Hepatocyte (in vitro differentiated cells): ENCODE measurements around the gene EXOSC9.

Experiments used
- EZH2 ChIP-seq: fragments of 200-600 bp; sonication (generic); IDR thresholded peaks from 2 replicates; pipeline ENCODE4 v1.6.1; 2016; ENCODE audit warnings: antibody characterized with exemption, mild to moderate bottlenecking, borderline replicate concordance
- EZH2phosphoT487 ChIP-seq: fragments of 200-600 bp; sonication (generic); IDR thresholded peaks from one replicate; pipeline ENCODE4 v1.6.1; 2018; ENCODE audit warnings: antibody characterized with exemption, mild to moderate bottlenecking, low read depth, moderate library complexity; ENCODE audit not compliant: unreplicated experiment, severe bottlenecking
- TF ChIP-seq, protein P1 (sequence below): fragments of 200-600 bp; sonication (generic); IDR thresholded peaks from 2 replicates; pipeline ENCODE4 v1.5.1; 2016; ENCODE audit warnings: antibody characterized with exemption, mild to moderate bottlenecking; ENCODE audit not compliant: poor library complexity

DNA sequence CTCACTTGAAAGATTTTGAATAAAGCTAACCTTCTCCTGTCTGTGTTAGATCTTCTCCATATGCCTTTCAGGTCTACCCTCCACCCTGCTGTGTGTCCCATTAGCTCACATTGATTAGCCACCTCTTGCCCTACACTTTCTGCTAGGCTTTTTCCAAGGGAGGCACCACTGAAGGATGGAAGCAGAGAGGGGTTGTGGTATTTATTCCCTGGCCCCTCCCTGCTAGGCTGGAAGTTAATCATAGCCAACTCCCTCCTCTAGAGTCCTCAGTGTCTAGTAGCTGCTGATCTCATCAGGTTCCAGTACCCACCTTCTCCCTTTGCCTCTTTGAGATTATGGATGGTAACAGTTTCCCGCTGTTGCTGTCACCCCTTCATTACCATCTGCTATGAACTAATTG is 27.2 kb upstream of the EXOSC9 start:
- TF ChIP-seq, protein P1, sequence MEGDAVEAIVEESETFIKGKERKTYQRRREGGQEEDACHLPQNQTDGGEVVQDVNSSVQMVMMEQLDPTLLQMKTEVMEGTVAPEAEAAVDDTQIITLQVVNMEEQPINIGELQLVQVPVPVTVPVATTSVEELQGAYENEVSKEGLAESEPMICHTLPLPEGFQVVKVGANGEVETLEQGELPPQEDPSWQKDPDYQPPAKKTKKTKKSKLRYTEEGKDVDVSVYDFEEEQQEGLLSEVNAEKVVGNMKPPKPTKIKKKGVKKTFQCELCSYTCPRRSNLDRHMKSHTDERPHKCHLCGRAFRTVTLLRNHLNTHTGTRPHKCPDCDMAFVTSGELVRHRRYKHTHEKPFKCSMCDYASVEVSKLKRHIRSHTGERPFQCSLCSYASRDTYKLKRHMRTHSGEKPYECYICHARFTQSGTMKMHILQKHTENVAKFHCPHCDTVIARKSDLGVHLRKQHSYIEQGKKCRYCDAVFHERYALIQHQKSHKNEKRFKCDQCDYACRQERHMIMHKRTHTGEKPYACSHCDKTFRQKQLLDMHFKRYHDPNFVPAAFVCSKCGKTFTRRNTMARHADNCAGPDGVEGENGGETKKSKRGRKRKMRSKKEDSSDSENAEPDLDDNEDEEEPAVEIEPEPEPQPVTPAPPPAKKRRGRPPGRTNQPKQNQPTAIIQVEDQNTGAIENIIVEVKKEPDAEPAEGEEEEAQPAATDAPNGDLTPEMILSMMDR, result no peak
- TF ChIP-seq EZH2 (no peak), EZH2phosphoT487 (no peak)
